ENCODE measurements around the gene CAPS.

DNA sequence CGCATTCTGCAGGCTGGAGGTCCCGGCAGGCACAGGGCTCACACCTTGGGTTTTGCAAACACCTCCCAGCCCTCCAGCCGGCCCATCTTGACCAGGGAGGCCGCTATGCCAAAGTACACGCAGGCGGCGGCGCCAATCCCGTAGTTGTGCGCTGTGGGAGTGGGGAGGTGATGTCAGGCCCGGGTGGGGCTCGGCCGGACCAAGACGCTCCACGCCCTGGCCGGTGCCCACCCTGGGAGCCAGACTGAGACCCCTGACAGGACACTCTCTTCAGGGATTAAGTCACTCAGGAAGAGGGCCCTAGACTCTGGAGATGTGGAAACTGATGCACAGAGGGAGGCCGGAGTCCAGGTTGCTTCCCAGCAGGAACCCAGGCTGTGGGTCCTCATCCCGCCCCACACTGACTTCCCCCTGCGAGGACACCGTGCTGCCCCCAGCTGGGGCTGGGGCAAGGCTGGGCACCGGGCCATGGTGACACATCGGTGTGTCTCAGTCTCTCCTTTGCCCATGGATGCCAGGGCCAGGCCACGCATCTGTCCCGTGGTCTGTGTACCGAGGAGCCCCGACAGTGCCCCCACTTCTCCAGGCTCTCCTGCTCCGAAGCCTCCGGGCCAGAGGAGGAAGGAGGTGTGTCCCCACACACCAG is 19.2 kb upstream of the CAPS start:
- TF ChIP-seq, protein P1, sequence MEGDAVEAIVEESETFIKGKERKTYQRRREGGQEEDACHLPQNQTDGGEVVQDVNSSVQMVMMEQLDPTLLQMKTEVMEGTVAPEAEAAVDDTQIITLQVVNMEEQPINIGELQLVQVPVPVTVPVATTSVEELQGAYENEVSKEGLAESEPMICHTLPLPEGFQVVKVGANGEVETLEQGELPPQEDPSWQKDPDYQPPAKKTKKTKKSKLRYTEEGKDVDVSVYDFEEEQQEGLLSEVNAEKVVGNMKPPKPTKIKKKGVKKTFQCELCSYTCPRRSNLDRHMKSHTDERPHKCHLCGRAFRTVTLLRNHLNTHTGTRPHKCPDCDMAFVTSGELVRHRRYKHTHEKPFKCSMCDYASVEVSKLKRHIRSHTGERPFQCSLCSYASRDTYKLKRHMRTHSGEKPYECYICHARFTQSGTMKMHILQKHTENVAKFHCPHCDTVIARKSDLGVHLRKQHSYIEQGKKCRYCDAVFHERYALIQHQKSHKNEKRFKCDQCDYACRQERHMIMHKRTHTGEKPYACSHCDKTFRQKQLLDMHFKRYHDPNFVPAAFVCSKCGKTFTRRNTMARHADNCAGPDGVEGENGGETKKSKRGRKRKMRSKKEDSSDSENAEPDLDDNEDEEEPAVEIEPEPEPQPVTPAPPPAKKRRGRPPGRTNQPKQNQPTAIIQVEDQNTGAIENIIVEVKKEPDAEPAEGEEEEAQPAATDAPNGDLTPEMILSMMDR (IDR thresholded peaks at IDR 0.05): no peak
- no peak for TF ChIP-seq POLR2A (IDR thresholded peaks at IDR 0.05)
